ENCODE results near the gene LIMK2. TPM values are rescaled to one million over a fixed set of nuclear protein-coding genes. Genes with fewer than 3 reads are reported as not detected.

LIMK2 gene
- total RNA-seq, 1 experiment from 2014 or later: 35.3 TPM

GRCh38 chr22:31282748-31283468 lies 70.8 kb downstream of the LIMK2 start:
- H3K9ac ChIP-seq (ENCODE audit: low read length): no peak overlapping the region
- no peaks in the 10 kb centered on the region for H3K27me3 ChIP-seq (ENCODE audit: low read length)
- H3K4me2 ChIP-seq (ENCODE audit: low read depth, low read length, poor library complexity, severe bottlenecking): no peak overlapping the region
- peaks cover 15% of the 10 kb centered on the region for H3K36me3 ChIP-seq (ENCODE audit: insufficient read depth, low read length)
- H3K9me2 ChIP-seq (replicated peaks; ENCODE audit: insufficient read depth, low read length): no peaks in the 10 kb centered on the region
- no peak for DNase-seq
- no peaks in the 10 kb centered on the region for H3K9me3 ChIP-seq (ENCODE audit: low read length)
- no peaks in the 10 kb centered on the region for H4K20me1 ChIP-seq (ENCODE audit: insufficient read depth, low read depth, low read length)
- peaks cover 35% of the 10 kb centered on the region for H3K4me1 ChIP-seq (ENCODE audit: low read length)
- H3K79me2 ChIP-seq (ENCODE audit: low read length): no peaks in the 10 kb centered on the region
- H3K4me3 ChIP-seq (ENCODE audit: low read length): no peak overlapping the region
- H3K27ac ChIP-seq (ENCODE audit: low read length): no peak overlapping the region
- H2AFZ ChIP-seq (ENCODE audit: low read length): no peak overlapping the region

- H2AFZ ChIP-seq (ENCODE audit: low read length): no peak overlapping the region
- H3K4me1 ChIP-seq (ENCODE audit: low read length): peaks cover 51% of the 10 kb centered on the region
- H3K9me2 ChIP-seq (replicated peaks; ENCODE audit: insufficient read depth, low read length): no peaks in the 10 kb centered on the region
- H3K36me3 ChIP-seq (ENCODE audit: insufficient read depth, low read length): peaks cover 5% of the 10 kb centered on the region; the same call in 1 of the 2 replicates
- no peak overlapping the region for H3K4me3 ChIP-seq (ENCODE audit: low read length)
- H4K20me1 ChIP-seq (ENCODE audit: insufficient read depth, low read depth, low read length): no peaks in the 10 kb centered on the region
- H3K79me2 ChIP-seq (ENCODE audit: low read length): no peaks in the 10 kb centered on the region
- peak overlapping the region; percentile 16; the same call in 1 of the 2 replicates for H3K9ac ChIP-seq (ENCODE audit: low read length)
- H3K4me2 ChIP-seq (ENCODE audit: low read depth, low read length, poor library complexity, severe bottlenecking): peak overlapping the region; percentile 12
- DNase-seq: no peak
- H3K27ac ChIP-seq (ENCODE audit: low read length): peak overlapping the region; percentile 56
- H3K9me3 ChIP-seq (ENCODE audit: low read length): no peaks in the 10 kb centered on the region
- H3K27me3 ChIP-seq (ENCODE audit: low read length): no peaks in the 10 kb centered on the region
These were observed 72.4 kb downstream of the LIMK2 start for GRCh38 chr22:31284281-31285155.

- H3K27me3 ChIP-seq (ENCODE audit: low read length): no peaks in the 10 kb centered on the region
- H3K4me1 ChIP-seq (ENCODE audit: low read length): peaks cover 67% of the 10 kb centered on the region
- H3K9me2 ChIP-seq (replicated peaks; ENCODE audit: insufficient read depth, low read length): no peaks in the 10 kb centered on the region
- H3K4me2 ChIP-seq (ENCODE audit: low read depth, low read length, poor library complexity, severe bottlenecking): no peak overlapping the region
- no peak overlapping the region for H3K4me3 ChIP-seq (ENCODE audit: low read length)
- H3K27ac ChIP-seq (ENCODE audit: low read length): peak overlapping the region; percentile 56
- DNase-seq: no peak
- H3K36me3 ChIP-seq (ENCODE audit: insufficient read depth, low read length): no peaks in the 10 kb centered on the region
- H3K9me3 ChIP-seq (ENCODE audit: low read length): no peaks in the 10 kb centered on the region
- H3K79me2 ChIP-seq (ENCODE audit: low read length): no peaks in the 10 kb centered on the region
- H4K20me1 ChIP-seq (ENCODE audit: insufficient read depth, low read depth, low read length): no peaks in the 10 kb centered on the region
- H3K9ac ChIP-seq (ENCODE audit: low read length): no peak overlapping the region
- no peak overlapping the region for H2AFZ ChIP-seq (ENCODE audit: low read length)
These were observed 74.5 kb downstream of the LIMK2 start for GRCh38 chr22:31286360-31287255.

- Histone ChIP-seq H3K4me3 (ENCODE audit: low read length) (peak overlapping the region; percentile 87), H3K9me2 (replicated peaks; ENCODE audit: insufficient read depth, low read length) (no peaks in the 10 kb centered on the region), H3K27me3 (ENCODE audit: low read length) (no peaks in the 10 kb centered on the region), H2AFZ (ENCODE audit: low read length) (no peak overlapping the region), H3K36me3 (ENCODE audit: insufficient read depth, low read length) (no peaks in the 10 kb centered on the region), H3K27ac (ENCODE audit: low read length) (peak overlapping the region; percentile 88), H3K4me2 (ENCODE audit: low read depth, low read length, poor library complexity, severe bottlenecking) (peak overlapping the region; percentile 84), H3K79me2 (ENCODE audit: low read length) (no peaks in the 10 kb centered on the region), H4K20me1 (ENCODE audit: insufficient read depth, low read depth, low read length) (no peaks in the 10 kb centered on the region), H3K9ac (ENCODE audit: low read length) (peak overlapping the region; percentile 65), H3K4me1 (ENCODE audit: low read length) (peaks cover 81% of the 10 kb centered on the region), H3K9me3 (ENCODE audit: low read length) (no peaks in the 10 kb centered on the region)
- DNase-seq: peak; percentile 72
These were observed 75.9 kb downstream of the LIMK2 start for GRCh38 chr22:31287818-31288495.

- H3K9me2 ChIP-seq (replicated peaks; ENCODE audit: insufficient read depth, low read length): no peaks in the 10 kb centered on the region
- no peak overlapping the region for H2AFZ ChIP-seq (ENCODE audit: low read length)
- peak overlapping the region; percentile 88 for H3K27ac ChIP-seq (ENCODE audit: low read length)
- H3K4me2 ChIP-seq (ENCODE audit: low read depth, low read length, poor library complexity, severe bottlenecking): peak overlapping the region; percentile 84
- peaks cover 88% of the 10 kb centered on the region for H3K4me1 ChIP-seq (ENCODE audit: low read length)
- DNase-seq: peak; percentile 57
- H3K9ac ChIP-seq (ENCODE audit: low read length): peak overlapping the region; percentile 65
- no peaks in the 10 kb centered on the region for H3K27me3 ChIP-seq (ENCODE audit: low read length)
- no peaks in the 10 kb centered on the region for H3K79me2 ChIP-seq (ENCODE audit: low read length)
- H3K4me3 ChIP-seq (ENCODE audit: low read length): peak overlapping the region; percentile 87
- H3K9me3 ChIP-seq (ENCODE audit: low read length): no peaks in the 10 kb centered on the region
- H3K36me3 ChIP-seq (ENCODE audit: insufficient read depth, low read length): no peaks in the 10 kb centered on the region
- H4K20me1 ChIP-seq (ENCODE audit: insufficient read depth, low read depth, low read length): no peaks in the 10 kb centered on the region
These were observed 76.6 kb downstream of the LIMK2 start for GRCh38 chr22:31288496-31289240.

- H3K4me2 ChIP-seq (ENCODE audit: low read depth, low read length, poor library complexity, severe bottlenecking): peak overlapping the region; percentile 84
- H3K4me3 ChIP-seq (ENCODE audit: low read length): peak overlapping the region; percentile 87
- H3K36me3 ChIP-seq (ENCODE audit: insufficient read depth, low read length): no peaks in the 10 kb centered on the region
- H3K79me2 ChIP-seq (ENCODE audit: low read length): no peaks in the 10 kb centered on the region
- H3K27ac ChIP-seq (ENCODE audit: low read length): peak overlapping the region; percentile 88
- H3K9me2 ChIP-seq (replicated peaks; ENCODE audit: insufficient read depth, low read length): no peaks in the 10 kb centered on the region
- peaks cover 84% of the 10 kb centered on the region for H3K4me1 ChIP-seq (ENCODE audit: low read length)
- no peak for DNase-seq
- no peaks in the 10 kb centered on the region for H3K9me3 ChIP-seq (ENCODE audit: low read length)
- H2AFZ ChIP-seq (ENCODE audit: low read length): no peak overlapping the region; the same call in 1 of the 2 replicates
- H4K20me1 ChIP-seq (ENCODE audit: insufficient read depth, low read depth, low read length): no peaks in the 10 kb centered on the region
- no peaks in the 10 kb centered on the region for H3K27me3 ChIP-seq (ENCODE audit: low read length)
- peak overlapping the region; percentile 65 for H3K9ac ChIP-seq (ENCODE audit: low read length)
These were observed 77.2 kb downstream of the LIMK2 start for GRCh38 chr22:31289344-31289743.
